Measurements from ENCODE around the gene KLHL6.

GRCh38 chr3:183564046-183564445, 8.5 kb upstream of the KLHL6 start:
- no peak for TF ChIP-seq MTA1 (CRISPR knock-in tag; IDR thresholded peaks at IDR 0.05; ENCODE audit: borderline replicate concordance)
- TF ChIP-seq CEBPB (IDR thresholded peaks at IDR 0.05; ENCODE audit: borderline replicate concordance, low read depth, low read length), result no peak
- no peak for TF ChIP-seq GTF2F1 (IDR thresholded peaks at IDR 0.05; ENCODE audit: low read length)
- no peak for TF ChIP-seq CTCF (CRISPR knock-in tag; IDR thresholded peaks at IDR 0.05)
- TF ChIP-seq DNMT1 (CRISPR knock-in tag; IDR thresholded peaks at IDR 0.05), result no peak
- no peak for TF ChIP-seq KDM6A (CRISPR knock-in tag; IDR thresholded peaks at IDR 0.05; ENCODE audit: low read depth)
- TF ChIP-seq USF2 (IDR thresholded peaks at IDR 0.05; ENCODE audit: low read depth, low read length), result no peak
- TF ChIP-seq USF2 (CRISPR knock-in tag; IDR thresholded peaks at IDR 0.05; ENCODE audit: borderline replicate concordance), result no peak

All from HepG2 (cell line).